Activated naive CD4-positive, alpha-beta T cell (primary cell): ENCODE measurements around the gene PIRT.

Source experiments
- DNase-seq, 4 experiments: peaks; one replicate each; lab custom pipeline; 2025; lab: John Stamatoyannopoulos, UW

The PIRT gene

DNA sequence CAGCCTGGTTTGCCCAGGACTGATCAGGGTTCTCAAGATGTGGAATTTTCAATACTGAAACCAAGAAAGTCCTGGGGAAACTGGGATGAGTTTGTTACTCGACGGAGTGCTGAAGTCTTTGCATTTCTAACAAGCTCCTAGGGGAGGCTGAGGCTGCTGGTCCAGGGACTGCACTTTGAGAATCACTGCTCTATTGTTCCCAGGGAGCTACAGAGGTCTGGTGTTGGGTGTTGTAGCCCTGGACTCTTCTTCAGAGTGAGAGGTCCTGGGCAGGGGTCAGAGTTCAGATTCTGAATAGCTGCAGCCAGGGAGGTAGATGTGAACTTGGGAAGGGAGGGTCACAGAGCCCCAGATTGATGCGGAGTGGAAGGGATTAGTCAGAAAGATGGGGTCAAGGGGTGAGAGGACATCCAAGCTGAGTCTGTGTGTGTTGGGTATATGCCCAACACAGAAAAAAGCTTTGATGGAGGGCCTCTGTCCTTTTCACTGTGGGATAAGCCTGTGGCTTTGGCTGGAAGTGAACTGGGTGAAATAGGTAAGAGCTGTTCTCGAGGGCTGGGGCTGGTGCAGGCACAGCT lies 48.1 kb downstream of the PIRT start:
- no peak for DNase-seq

- DNase-seq: no peak
Measured at GRCh38 chr17:10787306-10788045, 50.4 kb downstream of the PIRT start.

- DNase-seq: no peak
Measured at GRCh38 chr17:10785295-10785694, 52.6 kb downstream of the PIRT start.

DNA sequence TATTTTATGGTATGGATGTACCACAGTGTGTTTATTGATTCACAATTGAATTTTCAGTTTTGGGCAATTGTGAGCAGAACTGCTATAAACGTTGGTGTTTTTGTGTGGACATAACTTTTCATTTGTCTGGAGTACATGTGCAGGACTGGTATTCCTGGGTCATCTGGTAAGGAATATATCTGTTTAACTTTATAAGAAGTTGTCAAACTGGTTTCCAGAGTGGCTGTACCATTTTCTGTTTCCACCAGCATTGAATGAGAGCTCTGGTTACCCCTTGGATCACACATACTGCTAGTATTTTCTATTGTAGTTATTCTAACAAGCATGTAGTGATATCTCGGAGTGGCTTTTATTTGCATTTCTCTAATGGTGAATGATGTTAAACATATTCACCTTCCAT lies 58.3 kb downstream of the PIRT start:
- DNase-seq: no peak

GRCh38 chr17:10777890-10778289 lies 60.0 kb downstream of the PIRT start:
- DNase-seq: no peak

DNA sequence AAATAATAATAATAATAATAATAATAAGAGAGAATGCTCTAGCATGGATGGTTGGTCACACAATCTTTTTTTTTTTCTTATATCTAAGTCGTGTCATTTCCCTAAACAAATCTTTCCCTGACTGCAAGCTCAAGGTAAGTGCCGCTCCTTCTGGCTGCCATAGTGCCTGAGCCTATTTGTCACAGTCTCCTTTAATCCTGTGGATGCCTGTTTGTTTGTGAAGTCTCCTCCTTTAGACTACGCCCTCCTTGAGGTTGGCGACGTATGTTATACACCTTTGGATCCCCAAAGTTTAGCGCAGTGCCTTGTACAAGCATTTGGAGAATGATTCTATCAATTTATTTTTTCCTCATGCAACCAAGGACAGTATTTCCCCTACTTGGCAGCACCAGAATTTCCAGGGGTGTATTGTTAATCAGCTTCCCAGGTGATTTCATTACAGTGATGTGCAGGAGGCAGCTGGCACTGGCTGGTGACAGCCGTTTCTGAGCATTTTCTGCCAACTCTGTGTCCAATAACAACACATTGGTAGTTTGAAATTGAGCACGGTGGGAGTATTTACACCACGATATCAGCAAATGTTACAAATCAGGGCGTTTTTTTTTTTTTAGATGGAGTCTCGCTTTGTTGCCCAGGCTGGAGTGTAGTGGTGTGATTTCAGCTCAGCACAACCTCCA lies 60.6 kb downstream of the PIRT start:
- DNase-seq: no peak

DNA sequence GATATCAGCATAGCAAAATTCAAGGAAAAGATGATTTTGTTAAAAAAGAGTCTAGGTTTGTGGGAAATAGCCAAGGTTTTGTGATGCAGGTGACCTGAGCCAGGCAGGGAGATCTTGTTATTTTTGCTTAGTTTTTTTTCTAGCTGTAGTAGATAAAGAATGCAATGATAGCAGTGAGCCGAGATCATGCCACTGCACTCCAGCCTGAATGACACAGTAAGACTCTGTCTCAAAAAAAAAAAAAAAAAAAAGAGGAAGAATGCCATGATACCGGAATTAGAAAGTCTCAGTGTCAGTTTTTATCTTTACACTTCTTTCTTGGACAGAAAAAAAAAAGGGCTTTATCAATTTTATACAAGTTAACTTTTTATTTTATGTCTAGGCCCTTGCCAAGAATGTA lies 61.5 kb downstream of the PIRT start:
- no peak for DNase-seq

GRCh38 chr17:10775740-10776356 lies 62.0 kb downstream of the PIRT start:
- no peak for DNase-seq

DNA sequence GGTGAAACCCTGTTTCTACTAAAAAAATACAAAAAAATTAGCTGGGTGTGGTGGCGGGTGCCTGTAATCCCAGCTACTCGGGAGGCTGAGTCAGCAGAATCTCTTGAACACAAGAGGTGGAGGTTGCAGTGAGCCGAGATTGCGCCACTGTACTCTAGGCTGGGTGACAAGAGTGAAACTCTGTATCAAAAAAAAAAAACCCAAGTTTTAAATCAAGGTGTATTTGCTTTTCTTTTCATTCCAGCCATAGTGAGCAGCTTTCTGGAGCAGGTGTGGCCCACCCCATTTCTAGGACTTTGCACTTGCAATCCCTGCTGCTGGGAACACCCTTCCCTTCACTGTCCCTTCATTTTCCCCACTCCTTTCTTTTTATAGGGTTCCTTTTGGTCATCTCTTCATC lies 62.8 kb downstream of the PIRT start:
- no peak for DNase-seq

GRCh38 chr17:10773391-10773790 lies 64.5 kb downstream of the PIRT start:
- no peak for DNase-seq
